ENCODE results near the gene SECISBP2.

DNA sequence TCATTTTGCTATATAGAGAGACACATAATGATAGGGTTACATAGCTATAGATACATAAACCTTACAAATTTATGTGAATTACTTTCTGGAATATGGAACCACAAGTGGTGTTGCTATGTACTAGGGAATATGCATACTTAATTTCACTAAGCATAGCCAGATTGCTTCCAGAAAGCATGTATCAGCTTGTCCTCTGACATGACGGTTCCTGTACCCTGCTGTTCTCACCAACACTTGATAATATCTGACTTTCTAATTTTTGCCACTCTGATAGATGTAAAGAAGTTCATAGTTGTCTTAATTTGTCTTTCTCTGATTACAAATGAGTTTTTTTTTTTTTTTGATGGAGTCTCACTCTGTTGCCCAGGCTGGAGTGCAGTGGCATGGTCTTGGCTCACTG is 25.3 kb upstream of the SECISBP2 start:
- TF ChIP-seq, protein P1, sequence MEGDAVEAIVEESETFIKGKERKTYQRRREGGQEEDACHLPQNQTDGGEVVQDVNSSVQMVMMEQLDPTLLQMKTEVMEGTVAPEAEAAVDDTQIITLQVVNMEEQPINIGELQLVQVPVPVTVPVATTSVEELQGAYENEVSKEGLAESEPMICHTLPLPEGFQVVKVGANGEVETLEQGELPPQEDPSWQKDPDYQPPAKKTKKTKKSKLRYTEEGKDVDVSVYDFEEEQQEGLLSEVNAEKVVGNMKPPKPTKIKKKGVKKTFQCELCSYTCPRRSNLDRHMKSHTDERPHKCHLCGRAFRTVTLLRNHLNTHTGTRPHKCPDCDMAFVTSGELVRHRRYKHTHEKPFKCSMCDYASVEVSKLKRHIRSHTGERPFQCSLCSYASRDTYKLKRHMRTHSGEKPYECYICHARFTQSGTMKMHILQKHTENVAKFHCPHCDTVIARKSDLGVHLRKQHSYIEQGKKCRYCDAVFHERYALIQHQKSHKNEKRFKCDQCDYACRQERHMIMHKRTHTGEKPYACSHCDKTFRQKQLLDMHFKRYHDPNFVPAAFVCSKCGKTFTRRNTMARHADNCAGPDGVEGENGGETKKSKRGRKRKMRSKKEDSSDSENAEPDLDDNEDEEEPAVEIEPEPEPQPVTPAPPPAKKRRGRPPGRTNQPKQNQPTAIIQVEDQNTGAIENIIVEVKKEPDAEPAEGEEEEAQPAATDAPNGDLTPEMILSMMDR (conservative IDR thresholded peaks at IDR 0.05; ENCODE audit: low read depth in 2 of 2), result no peak
- TF ChIP-seq POLR2AphosphoS5 (IDR thresholded peaks at IDR 0.05; ENCODE audit: low read depth), result no peak
- TF ChIP-seq EZH2phosphoT487 (IDR thresholded peaks at IDR 0.05; ENCODE audit: unreplicated experiment), result no peak

Measured in GM23338 (cell line).